ENCODE measurements around the gene GFPT1.
"Not testable (repeated sequence)": the region's sequence is repeated elsewhere in the genome, so short reads cannot be mapped to it uniquely, and the experiment has no call there.

Gene GFPT1

DNA sequence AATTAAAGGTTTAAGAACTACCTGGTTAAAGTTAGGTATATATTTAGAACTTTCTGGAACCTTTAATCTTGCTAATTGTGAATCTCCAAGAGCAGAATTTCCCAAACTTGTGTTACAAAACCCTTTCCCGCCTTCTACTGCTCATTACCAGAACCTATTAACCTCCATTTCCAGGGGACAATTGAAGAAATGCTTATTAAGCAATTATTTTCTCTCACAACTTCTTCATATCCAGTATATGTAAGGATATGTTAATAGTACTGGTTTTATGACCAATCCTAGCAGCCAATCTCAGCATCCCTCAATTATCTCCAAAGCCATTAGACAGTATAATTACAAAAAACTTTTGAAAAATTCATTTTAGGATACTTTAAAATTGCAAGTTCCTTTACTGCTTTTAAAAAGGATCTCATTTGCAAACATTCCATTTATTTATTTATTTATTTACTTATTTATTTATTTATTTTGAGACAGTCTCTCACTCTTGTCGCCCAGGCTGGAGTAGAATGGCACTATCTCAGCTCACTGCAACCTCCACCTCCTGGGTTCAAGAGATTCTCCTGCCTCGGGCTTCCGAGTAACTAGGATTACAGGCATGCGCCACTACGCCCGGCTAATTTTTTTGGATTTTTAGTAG, 3.7 kb downstream of the GFPT1 start:
- no peak for ATAC-seq

DNA sequence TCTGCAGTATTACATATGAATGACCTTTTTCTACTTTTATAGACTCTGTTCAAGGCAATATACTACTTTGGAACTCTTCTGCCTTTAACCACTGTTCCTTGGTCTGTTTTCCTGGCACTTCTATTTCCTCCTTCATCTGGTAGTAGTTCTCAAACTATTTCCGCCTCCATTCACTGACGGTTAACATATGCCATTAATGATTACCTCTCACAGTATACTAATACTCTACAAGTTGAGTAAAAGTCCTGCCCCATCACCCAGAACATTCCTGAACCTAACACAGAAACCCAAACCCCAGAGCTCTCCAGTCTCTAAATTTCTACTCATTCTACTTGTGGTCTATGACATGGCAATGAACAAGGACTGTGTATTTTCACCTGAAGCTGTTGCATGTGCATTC, 4.5 kb downstream of the GFPT1 start:
- ATAC-seq = no peak

DNA sequence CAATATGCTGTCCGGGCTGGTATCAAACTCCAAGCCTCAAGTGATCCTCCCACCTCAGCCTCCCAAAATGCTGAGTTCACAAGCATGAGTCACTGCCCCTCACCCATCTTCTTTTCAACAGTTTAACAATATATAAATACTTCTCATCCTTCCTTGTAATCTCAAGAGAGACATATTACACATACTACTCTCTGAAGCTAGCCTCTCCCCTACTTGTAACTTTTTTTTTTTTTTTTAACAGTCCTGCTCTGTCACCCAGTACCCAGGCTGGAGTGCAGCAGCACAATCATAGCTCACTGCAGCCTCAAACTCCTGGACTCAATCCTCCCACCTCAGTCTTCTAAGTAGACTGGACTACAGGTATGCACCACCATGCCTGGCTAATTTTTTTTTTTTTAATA, 5.7 kb downstream of the GFPT1 start:
- ATAC-seq = peak; percentile 73 to 83

GRCh38 chr2:69380072-69380917, 6.7 kb downstream of the GFPT1 start:
- ATAC-seq = no peak

DNA sequence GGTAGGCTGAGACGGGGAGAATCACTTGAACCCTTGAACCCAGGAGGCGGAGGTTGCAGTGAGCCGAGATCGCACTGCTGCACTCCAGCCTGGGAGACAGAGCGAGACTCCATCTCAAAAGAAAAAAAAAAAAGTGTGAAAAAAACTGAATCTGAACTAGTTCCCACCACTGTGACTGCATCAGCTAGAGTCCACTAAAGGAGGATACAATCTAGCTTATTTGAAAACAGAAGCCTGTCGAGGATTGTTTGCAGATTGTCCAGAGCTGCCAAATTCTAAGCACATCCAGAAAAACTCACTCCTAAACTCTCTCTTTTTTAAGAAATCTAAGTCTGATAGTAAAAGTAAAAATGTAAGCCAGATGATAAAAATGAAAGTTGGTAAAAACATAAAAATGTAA, 10.6 kb downstream of the GFPT1 start:
- no peak for ATAC-seq

GRCh38 chr2:69375494-69376353, 11.3 kb downstream of the GFPT1 start:
- peak in 1 of 2 donors; percentile 60 for ATAC-seq

- ATAC-seq = no peak
Measured at GRCh38 chr2:69372767-69373166, 14.3 kb downstream of the GFPT1 start.

DNA sequence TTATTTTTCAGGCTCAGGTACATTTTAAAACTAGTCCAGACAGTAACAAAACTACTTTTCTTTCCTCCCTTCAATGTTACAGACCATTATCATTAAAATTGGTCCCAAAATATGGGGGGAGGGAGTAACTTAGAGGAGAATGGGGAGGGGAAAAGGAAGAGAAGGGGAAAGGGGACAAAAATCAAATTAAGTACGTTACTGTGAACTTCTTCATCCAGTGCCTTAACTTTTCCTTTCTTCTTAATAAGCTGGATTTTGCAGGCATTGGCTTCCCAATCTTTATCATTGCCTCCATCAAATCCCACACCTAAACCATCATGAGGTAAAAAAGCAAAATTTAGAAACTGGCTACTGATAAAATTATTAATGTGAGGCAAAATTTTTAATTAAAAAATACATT, 17.2 kb downstream of the GFPT1 start:
- no peak for ATAC-seq

DNA sequence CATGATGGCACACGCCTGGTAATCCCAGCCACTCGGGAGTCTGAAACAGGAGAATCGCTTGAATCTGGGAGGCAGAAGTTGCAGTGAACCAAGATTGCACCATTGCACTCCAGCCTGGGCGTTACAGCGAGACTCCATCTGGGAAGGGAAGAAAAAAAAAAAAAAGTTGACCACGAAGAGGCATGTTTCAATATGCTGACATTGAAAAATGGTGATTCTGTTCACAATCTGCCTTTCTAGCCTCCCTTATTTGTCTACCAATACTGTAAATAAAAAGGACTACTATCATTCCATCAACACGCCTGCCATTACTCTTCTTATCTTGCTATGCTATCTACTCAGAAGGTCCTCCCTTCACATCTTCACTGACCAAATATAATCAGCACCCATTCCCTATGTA, 18.4 kb downstream of the GFPT1 start:
- no peak for ATAC-seq

GRCh38 chr2:69359371-69359770, 27.7 kb downstream of the GFPT1 start:
- ATAC-seq = no peak

GRCh38 chr2:69358914-69359313, 28.1 kb downstream of the GFPT1 start:
- ATAC-seq = no peak

DNA sequence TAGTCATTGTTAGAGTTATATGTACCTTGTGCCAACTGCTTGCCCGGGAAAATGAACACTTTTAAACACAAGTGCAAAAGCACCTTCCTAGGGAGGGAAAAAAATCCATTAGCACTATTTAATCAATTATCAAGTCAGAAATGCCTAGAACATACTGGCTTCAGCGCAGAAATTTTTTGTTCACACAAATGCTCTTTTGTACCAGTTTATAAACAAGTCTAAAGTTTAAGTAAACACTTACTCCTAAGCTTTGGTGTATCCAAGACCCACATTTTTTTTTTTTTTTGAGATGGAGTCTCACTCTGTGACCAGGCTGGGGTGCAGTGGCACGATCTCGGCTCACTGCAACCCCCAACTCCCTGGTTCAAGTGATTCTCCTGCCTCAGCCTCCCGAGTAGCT, 30.6 kb downstream of the GFPT1 start:
- no peak for ATAC-seq

DNA sequence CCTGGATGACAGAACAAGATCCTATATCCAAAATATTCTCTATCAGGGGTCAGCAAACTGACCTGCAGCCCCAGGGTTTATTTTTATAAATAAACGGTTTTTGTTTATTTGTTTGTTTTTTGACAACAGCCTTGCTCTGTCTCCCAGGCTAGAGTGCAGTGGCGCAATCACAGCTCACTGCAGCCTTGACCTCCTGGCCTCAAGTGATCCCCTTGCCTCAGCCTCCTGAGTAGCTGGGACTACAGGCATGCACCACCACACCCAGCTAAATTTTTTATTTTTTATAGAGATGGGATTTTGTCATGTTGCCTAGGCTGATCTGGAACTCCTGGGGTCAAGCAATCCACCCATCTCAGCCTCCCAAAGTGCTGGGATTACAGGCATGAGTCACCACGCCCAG, 32.1 kb downstream of the GFPT1 start:
- ATAC-seq = not testable (repeated sequence)

DNA sequence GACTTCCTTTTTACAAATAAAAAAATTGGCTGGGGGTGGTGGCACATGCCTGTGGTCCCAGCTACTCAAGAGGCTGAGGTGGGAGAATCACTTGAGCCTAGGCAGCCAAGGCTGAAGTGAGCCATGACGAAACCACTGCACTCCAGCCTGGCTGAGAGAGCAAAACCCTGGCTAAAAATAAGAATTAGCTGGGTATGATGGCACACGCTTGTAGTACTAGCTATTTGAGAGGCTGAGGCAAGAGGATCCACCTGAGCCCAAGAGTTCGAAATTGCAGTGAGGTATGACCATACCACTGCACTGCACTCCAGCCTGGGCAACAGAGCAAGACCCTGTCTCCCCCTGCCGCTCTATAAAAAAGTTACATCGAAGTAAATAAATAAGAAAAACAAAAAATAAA, 33.7 kb downstream of the GFPT1 start:
- ATAC-seq = no peak

GRCh38 chr2:69348781-69349180, 38.2 kb downstream of the GFPT1 start:
- no peak for ATAC-seq

- peak; percentile 41 to 53 for ATAC-seq
Measured at GRCh38 chr2:69345434-69345833, 41.6 kb downstream of the GFPT1 start.

DNA sequence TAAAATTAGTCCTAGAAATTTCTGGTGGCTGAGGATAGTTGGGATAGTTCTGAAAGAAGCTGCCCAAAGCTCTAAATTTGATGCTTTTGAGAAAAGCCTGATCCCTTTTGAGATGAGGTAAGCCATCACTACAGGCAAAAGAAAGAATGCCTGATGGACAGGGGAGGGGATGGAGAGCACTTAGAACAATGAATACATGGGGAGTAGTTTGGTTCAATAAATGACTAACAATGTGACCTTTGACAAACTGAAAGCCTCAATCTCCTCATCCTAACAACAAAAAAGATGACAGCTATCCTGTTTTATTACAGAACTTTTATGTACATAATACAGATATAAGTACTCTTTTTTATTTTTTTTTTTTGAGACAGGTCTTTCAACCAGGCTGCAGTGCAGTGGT, 42.7 kb downstream of the GFPT1 start:
- no peak for ATAC-seq

DNA sequence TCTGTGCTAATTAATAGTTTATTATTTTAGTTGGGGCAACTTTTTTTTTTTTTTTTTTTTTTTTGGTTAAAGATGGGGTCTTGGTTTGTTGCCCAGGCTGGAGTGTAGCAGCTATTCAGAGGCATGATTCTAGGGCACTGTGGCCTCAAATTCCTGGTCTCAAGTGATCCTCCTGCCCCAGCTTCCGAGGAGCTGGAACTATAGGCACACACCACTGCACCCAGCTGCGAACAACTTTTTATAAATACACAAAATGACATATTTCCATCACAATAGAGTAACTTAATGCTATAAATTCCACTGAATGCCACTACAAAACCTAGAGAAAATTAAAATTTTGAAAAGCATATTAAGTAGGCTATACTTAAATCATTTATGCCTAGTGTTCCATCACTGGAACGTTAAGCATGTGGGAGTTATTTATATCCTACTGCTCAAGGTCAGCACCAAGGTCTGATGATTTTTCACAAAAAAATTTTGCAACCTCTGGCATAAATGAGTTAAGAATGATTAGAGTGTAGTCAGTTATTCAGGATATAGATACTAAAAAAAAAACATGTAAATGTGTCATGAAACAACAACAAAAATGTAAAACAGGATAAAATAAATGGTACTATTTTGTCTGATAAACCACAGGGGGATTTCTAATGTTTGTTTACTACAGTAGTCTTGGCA, 46.8 kb downstream of the GFPT1 start:
- no peak for ATAC-seq

GRCh38 chr2:69335311-69335710, 51.7 kb downstream of the GFPT1 start:
- ATAC-seq = no peak

- no peak for ATAC-seq
Measured at GRCh38 chr2:69333352-69333751, 53.7 kb downstream of the GFPT1 start.

DNA sequence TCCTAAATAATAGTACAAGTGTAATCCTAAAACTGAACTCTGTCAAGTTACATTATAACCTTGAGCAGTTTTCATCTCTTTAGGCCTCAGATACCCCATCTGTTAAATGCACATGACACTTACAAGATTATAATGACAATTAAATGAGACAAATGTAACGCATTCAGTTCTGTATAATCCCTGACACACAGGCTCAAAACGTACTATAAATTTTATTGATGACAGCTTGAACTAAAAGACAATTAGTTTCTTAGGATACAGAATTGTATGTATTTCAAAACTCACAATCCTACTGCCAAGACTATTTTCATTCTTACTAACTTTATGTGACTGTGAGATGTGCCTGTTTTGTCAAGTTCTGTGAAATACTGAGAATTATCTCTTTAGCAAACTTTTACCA, 56.2 kb downstream of the GFPT1 start:
- no peak for ATAC-seq

GRCh38 chr2:69322631-69323030, 64.4 kb downstream of the GFPT1 start:
- ATAC-seq = no peak

DNA sequence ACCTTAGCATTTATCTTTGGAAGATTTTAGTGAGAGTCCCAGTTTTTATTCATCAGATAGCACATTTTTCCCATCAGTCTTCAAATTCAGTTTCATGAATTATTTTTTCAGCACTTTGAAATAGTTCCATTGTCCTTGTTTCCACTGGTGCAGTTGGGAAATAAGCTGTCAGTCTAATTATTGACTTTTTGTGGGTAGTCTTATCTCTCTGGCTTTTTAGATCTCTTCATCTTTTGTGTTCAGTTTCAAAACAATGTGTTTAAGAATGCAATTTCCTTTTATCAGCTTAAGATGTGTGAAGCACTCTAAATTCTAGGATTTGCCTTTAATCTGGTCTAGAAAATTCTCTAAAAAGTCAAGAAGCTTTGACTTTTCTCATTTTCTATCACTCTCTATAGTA, 70.5 kb downstream of the GFPT1 start:
- ATAC-seq = no peak

Data from activated CD4-positive, CD25-positive, alpha-beta regulatory T cell treated with anti-CD3 and anti-CD28 coated beads, Interleukin-2, amount 50 U/mL, for 24 hours (primary cell).